ENCODE data around the gene RAPGEF3. TPM values are rescaled to one million over a fixed set of nuclear protein-coding genes. Genes with fewer than 3 reads are reported as not detected.

Gene RAPGEF3
- total and polyA plus RNA-seq, 2 of the 8 experiments (the other 6 are each of a cell fraction or from before 2014, with no cell fraction given) = 5.0 to 9.4 TPM

DNA sequence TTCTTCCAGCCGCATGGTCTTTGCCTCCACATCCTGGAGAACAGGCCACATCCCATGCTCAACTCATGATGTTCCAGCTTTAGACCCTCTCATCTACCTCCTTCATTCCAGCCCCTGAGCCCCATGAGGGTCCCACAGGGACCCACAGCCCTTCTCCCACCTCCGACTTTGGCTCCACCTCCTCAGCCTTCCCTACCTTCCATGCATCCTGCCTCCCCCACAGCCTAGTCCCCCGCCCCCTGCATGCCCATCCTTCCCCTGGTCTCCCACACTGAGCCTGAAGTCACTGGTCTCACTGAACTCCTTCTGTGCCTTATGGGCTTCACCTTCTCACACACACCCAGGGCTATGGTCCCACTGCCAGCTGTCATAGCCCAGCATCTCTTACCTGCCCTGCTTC is 9.8 kb downstream of the RAPGEF3 start (continued):
- TF ChIP-seq, protein P1, sequence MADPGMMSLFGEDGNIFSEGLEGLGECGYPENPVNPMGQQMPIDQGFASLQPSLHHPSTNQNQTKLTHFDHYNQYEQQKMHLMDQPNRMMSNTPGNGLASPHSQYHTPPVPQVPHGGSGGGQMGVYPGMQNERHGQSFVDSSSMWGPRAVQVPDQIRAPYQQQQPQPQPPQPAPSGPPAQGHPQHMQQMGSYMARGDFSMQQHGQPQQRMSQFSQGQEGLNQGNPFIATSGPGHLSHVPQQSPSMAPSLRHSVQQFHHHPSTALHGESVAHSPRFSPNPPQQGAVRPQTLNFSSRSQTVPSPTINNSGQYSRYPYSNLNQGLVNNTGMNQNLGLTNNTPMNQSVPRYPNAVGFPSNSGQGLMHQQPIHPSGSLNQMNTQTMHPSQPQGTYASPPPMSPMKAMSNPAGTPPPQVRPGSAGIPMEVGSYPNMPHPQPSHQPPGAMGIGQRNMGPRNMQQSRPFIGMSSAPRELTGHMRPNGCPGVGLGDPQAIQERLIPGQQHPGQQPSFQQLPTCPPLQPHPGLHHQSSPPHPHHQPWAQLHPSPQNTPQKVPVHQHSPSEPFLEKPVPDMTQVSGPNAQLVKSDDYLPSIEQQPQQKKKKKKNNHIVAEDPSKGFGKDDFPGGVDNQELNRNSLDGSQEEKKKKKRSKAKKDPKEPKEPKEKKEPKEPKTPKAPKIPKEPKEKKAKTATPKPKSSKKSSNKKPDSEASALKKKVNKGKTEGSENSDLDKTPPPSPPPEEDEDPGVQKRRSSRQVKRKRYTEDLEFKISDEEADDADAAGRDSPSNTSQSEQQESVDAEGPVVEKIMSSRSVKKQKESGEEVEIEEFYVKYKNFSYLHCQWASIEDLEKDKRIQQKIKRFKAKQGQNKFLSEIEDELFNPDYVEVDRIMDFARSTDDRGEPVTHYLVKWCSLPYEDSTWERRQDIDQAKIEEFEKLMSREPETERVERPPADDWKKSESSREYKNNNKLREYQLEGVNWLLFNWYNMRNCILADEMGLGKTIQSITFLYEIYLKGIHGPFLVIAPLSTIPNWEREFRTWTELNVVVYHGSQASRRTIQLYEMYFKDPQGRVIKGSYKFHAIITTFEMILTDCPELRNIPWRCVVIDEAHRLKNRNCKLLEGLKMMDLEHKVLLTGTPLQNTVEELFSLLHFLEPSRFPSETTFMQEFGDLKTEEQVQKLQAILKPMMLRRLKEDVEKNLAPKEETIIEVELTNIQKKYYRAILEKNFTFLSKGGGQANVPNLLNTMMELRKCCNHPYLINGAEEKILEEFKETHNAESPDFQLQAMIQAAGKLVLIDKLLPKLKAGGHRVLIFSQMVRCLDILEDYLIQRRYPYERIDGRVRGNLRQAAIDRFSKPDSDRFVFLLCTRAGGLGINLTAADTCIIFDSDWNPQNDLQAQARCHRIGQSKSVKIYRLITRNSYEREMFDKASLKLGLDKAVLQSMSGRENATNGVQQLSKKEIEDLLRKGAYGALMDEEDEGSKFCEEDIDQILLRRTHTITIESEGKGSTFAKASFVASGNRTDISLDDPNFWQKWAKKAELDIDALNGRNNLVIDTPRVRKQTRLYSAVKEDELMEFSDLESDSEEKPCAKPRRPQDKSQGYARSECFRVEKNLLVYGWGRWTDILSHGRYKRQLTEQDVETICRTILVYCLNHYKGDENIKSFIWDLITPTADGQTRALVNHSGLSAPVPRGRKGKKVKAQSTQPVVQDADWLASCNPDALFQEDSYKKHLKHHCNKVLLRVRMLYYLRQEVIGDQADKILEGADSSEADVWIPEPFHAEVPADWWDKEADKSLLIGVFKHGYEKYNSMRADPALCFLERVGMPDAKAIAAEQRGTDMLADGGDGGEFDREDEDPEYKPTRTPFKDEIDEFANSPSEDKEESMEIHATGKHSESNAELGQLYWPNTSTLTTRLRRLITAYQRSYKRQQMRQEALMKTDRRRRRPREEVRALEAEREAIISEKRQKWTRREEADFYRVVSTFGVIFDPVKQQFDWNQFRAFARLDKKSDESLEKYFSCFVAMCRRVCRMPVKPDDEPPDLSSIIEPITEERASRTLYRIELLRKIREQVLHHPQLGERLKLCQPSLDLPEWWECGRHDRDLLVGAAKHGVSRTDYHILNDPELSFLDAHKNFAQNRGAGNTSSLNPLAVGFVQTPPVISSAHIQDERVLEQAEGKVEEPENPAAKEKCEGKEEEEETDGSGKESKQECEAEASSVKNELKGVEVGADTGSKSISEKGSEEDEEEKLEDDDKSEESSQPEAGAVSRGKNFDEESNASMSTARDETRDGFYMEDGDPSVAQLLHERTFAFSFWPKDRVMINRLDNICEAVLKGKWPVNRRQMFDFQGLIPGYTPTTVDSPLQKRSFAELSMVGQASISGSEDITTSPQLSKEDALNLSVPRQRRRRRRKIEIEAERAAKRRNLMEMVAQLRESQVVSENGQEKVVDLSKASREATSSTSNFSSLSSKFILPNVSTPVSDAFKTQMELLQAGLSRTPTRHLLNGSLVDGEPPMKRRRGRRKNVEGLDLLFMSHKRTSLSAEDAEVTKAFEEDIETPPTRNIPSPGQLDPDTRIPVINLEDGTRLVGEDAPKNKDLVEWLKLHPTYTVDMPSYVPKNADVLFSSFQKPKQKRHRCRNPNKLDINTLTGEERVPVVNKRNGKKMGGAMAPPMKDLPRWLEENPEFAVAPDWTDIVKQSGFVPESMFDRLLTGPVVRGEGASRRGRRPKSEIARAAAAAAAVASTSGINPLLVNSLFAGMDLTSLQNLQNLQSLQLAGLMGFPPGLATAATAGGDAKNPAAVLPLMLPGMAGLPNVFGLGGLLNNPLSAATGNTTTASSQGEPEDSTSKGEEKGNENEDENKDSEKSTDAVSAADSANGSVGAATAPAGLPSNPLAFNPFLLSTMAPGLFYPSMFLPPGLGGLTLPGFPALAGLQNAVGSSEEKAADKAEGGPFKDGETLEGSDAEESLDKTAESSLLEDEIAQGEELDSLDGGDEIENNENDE (IDR thresholded peaks at IDR 0.05; ENCODE audit: insufficient replicate concordance, low read length) = no peak
- TF ChIP-seq HDAC2 (IDR thresholded peaks at IDR 0.05; ENCODE audit: borderline replicate concordance in 1 of 2, low read depth in 2 of 2, low read length in 2 of 2) = no peak
- no peak for TF ChIP-seq GABPA (IDR thresholded peaks at IDR 0.05; ENCODE audit: borderline replicate concordance, insufficient read depth, low read length)

All from H1 (cell line).